Stimulated activated CD4-positive, alpha-beta T cell treated with anti-CD3 and anti-CD28 coated beads, Interleukin-1b, Interleukin-23, amount 100 ng/mL, for 48 hours (primary cell): ENCODE measurements around the gene AGRP.

Experiments used
- DNase-seq: peaks from one replicate; pipeline ENCODE4 v3.0.0-alpha.2; 2020

Gene AGRP

DNA sequence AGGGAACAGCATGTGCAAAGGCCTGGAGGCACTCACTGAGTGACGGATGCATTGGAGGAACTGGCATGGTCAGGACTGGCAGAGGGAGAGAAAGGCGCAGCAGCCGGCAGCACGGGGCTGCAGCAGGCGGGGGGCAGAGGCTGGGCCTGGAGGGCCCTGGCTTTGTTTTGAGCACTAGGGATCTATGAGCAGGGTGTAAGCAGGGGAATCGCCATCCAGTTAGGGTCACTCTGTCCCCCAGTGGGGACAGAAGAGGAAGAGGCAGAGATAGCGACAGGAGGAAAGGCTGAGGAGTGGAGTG lies 38.3 kb downstream of the AGRP start:
- no peak for DNase-seq

DNA sequence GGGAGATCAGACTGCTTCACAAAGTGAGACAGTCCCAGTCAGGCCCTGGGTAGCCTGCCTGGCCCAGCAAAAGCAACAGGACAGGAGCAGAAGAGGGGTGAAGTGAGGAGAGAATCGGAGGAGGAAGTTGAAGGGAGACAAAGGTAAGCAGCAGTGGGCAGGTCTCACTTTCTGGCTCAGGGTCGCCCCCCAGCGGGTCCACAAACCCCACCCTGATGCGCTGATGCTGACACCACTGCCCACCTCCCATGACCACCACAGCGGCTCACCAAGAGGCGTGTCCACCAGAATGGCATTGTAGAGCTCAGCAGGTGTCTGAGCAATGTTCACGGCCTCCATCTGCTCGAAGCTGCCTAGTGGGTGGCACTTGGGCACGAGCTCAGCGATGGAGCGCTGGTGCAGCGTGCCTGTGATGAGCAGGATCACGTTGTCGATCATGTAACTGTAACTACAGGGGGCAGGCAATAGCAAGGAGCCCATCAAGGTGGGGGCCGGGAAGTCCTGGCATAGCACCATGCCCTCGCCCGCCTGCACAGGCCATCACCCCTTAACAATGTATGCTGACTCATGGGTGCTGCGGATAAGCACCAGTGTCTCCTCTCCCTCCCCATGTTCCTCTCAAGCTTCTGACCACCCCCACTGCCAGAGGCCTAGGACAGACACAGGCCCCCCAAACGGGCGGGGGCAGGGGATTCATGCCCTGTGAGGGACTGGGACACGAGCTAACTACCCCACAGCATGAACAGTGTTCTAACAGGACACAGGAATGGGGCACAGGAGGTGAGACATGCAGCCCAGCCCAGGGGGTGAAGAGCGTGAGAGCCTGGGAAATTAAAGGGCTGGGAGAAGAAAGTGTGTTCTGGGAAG lies 38.9 kb downstream of the AGRP start:
- DNase-seq: no peak

DNA sequence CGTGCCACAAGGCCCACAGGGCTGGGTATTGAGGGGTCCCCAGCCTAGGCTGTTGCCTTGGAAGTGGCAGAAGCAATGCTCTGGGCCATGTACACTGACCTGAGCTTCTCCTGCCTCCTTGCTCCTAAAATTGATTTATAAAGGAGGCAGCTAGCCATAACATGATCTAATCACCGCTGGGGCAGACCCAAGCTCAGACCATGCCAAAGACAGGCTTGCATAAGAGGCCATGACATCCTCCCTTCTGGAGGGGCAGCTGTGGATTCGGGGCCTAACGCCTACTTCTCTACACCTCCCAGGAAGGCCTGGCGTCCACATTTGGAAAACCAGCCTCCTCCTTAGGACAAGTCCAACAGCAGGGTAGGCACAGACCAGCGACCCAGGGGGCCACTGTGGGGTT lies 40.1 kb downstream of the AGRP start:
- DNase-seq: no peak

DNA sequence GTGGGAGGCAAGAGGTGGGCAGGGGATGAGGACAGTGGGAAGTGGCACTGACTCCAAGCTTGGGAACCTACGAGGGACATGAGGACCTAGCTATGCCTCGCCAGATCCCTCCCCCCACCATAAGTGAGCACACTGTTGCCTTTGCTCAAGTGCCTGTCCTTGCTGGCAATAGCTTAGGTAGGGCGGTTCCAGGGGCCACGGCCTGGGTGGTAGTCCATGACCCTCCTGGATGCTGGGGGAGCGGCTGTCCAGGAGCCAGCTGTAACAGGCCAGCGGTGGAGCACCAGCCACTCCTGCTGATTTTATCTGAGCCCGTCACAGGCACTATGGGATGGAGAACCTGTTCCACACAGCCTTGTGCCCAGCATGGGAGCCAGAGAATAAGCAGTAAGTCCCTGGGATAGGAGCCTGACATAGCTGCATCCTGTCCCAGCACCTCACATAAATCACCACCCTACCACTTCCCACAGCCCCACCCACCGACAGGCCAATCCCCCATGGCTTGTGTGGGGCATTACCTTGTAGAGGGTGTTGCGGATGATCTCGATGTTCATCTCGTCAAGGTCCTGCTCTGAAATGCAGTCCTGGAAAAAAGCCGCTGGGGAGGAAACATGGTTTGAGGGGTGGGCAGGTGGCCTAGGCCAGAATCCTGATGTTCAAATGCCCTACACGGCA lies 40.6 kb downstream of the AGRP start:
- DNase-seq: no peak

DNA sequence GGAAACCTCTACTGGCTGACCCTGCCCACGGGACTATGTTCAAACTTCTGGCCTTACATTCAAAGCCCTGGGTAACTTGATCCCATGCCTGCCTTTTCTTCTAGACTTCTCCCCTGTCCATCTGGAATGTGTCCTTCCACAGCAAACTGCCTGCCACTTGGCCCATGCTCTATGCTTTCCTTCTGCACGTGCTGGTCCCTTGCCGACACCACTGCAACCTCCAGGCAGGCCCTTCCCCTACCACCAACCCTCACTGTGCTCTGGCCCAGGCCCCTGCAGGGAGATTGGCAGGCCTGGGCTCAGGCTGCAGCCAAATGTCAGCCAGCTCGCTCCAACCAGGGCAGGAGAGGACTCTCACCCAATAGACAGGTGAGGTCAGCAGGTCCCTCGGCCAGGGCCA lies 41.4 kb downstream of the AGRP start:
- DNase-seq: no peak

DNA sequence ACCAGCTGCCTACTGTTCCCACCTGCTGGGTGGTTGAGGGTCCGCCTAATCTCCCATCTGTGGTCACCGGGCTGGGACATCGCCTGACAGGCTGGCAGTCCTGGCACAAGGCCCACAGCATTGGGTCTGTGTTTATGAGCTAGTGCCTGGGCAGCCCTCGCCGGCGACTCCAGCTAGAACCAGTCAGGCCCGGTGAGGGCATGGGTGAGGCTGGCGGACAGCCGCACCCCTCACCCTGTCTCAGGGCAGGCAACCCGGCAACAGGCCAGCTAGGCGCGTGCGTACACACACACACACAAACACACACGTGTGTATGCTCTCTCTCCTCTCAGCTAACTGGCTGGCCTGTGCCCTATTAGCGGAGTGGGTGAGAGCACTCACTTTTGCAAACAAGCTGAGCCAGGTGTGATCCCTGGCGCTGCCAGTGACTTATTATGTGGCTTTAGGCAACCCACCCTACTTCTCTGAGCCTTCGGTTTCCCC lies 42.0 kb downstream of the AGRP start:
- no peak for DNase-seq

DNA sequence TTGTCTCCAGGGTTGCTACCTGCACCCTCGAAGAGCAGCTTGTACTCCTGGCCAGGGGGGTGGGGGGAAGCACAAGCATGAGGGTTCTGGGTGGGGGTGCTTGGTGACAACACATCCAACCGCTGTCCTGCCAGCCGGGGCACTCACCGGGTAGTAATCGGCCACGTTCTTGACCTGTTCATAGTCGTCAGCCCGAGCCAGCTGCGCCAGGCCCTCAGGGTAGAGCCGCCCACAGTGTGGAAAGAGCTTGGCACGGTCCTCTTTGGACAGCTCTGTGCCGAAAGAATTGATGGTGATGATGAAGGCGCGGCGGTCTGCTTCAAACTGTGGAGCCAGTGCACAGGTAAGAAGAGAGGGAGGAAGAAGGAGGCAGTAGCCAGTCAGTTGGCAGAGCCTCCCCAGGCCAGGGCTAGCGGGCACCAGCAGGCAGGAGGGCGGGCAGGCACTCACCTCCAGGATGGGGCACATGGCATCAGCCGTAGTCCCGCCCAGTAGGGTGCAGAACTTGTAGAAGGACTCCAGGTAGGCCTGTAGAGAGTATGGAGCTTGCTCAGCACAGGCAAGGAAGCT lies 44.4 kb downstream of the AGRP start:
- DNase-seq: no peak

DNA sequence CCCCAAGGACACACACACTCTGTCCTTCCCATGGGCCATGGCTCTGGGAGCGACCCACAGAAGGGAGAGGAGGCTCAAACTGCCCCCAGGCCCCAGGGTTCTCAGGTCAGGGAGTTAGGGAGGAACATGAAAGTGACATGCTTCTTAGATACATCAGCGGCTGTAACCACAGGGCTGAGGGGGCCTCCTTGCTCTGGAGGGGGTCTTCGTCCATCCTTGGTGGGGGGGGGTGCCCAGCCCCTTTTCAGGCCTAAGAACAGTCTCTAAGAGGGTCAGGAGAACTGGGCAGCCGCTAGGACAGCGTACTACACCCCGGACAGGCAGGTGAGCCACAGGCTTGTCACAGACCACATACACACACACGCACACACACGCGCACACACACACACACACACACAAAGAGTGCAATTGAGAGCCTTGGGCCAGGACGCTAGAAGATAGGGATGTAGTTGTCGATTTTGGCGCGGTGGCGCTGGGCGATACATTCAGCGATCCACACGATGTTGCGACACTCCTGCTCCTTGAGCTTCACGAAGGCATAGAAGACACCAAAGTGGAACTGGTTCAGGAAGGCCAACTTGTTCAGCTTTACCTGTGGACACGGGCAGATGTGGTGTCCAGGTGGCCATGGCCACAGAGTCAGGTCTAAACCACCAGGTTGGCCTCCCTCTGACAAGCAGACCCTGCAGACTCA lies 45.1 kb downstream of the AGRP start:
- DNase-seq: no peak

DNA sequence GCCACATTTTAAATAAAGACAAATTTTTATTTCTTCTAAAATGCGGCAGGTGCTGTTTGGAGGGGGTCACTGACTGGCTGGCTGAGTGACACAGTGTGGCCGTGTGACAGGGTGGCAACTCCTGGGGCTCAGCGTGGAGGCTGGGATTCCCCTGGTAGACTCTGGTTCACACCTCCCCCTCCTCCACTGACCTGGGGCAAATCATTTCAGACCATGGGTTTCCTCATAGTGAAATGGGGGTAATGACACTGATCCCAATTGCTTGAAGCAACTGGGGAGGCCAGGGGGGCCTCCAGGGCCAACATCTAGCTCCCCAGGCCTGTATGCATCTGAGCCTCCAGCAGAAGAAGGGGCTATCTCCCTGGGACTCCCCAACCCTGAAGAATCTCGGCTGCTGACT lies 45.8 kb downstream of the AGRP start:
- DNase-seq: no peak

DNA sequence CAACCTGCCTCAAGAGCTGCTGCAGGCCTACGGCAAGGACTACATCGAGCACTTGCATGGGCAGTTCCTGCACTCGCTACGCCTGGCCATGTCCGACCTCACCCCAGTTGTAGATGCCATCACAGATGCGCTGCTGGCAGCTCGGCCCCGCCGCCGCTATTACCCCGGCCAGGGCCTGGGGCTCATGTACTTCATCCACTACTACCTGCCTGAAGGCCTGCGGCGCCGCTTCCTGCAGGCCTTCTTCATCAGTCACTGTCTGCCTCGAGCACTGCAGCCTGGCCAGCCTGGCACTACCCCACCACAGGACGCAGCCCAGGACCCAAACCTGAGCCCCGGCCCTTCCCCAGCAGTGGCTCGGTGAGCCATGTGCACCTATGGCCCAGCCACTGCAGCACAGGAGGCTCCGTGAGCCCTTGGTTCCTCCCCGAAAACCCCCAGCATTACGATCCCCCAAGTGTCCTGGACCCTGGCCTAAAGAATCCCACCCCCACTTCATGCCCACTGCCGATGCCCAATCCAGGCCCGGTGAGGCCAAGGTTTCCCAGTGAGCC lies 46.6 kb downstream of the AGRP start:
- no peak for DNase-seq

DNA sequence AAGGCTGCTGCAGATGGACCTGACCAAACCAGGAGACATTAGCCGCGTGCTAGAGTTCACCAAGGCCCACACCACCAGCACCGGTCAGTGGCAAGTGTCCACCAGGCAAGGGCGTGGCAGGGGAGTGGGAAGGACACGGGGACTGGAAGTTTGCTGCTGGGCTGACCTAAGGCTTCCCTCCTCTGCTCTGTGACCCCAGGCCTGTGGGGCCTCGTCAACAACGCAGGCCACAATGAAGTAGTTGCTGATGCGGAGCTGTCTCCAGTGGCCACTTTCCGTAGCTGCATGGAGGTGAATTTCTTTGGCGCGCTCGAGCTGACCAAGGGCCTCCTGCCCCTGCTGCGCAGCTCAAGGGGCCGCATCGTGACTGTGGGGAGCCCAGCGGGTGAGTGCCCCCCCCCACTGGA lies 47.6 kb downstream of the AGRP start:
- no peak for DNase-seq

DNA sequence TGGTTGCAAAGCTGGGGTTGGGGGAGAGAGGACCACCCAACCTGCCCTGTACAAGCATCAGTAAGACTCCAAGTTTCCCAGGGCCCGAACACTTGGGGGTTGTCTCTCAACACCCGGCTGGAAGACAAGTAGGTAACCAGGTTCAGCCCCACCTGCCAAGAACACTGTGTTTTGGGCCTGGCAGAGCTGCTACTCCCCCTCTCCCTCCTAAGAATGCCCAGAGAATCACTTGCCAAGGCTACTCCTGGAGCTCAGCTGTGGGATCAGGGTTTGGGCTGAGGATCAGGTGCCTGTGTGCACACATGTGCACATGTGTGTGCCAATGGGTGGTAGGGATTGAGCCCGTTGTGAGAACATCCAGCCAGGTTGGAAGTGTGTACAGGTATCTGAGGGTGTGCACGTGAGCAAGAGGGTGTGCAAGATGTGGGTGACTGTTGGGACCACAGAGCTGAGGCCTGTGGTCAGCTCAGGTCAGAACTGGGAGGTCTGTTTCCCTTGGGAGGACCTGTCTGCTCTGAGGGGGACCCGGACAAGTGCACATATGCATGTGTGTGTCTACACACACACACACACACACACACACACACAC lies 50.1 kb downstream of the AGRP start:
- no peak for DNase-seq
